Retinal pigment epithelial cell (primary cell): ENCODE data around the gene MTHFS.
"Not testable (repeated sequence)": the region's sequence is repeated elsewhere in the genome, so short reads cannot be mapped to it uniquely, and the experiment has no call there.

Source experiments
- DNase-seq: peaks from one replicate; pipeline ENCODE4 v3.0.0-alpha.2; 2010; ENCODE audit warnings: low read depth
- H3K4me3 ChIP-seq: 2 replicates; pipeline ENCODE4 v1.5.1; 2011; ENCODE audit warnings: mild to moderate bottlenecking, low read length, control low read depth, moderate library complexity
- TF ChIP-seq, protein P1 (sequence below): conservative IDR thresholded peaks from 2 replicates; pipeline ENCODE4 v1.5.1; 2011; ENCODE audit warnings: low read depth, low read length, control low read depth, inconsistent platforms

MTHFS gene

DNA sequence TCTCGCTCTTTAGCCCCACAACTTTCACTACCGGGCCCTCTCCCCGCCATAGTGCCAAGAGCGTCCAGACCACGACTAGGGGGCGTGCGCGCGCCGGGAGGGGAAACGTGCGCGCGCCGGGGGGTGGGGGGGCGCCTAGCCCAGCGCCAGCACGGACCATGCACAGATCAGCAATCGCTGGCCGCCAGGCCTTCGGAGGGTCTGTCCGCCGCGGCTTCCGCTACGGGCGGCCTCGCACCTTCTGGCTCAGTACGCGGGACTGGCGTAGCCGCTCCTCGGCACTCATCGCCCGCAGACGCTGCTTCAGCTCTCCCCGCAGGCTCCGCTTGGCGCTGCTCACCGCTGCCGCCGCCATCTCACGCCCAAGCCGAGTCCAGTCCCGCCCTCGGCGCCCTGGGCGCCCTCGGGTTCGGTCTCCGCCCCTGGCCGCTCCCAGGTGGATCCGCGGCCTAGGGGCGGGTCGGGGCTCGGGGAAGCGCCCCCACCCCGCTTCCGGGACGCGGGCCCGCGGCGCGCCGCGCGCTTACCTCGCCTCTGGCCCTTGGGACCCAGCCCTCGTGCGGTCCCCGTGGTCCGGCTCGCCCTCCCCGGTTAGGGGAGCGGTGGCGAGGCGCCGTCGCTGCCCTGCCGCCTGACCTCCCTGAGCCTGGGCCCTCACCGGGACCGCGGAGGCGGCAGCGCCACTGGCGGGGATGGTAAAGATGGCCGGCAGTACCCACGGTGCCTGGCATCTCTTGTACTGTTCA lies at the start of gene MTHFS:
TSS of gene MTHFS (minus strand) at position 381 of the 746 bp plus-strand sequence. CDS start at position 355, 26 bp downstream.
- TF ChIP-seq, protein P1, sequence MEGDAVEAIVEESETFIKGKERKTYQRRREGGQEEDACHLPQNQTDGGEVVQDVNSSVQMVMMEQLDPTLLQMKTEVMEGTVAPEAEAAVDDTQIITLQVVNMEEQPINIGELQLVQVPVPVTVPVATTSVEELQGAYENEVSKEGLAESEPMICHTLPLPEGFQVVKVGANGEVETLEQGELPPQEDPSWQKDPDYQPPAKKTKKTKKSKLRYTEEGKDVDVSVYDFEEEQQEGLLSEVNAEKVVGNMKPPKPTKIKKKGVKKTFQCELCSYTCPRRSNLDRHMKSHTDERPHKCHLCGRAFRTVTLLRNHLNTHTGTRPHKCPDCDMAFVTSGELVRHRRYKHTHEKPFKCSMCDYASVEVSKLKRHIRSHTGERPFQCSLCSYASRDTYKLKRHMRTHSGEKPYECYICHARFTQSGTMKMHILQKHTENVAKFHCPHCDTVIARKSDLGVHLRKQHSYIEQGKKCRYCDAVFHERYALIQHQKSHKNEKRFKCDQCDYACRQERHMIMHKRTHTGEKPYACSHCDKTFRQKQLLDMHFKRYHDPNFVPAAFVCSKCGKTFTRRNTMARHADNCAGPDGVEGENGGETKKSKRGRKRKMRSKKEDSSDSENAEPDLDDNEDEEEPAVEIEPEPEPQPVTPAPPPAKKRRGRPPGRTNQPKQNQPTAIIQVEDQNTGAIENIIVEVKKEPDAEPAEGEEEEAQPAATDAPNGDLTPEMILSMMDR = peak; percentile 48
- DNase-seq = peak; percentile 38
- peak within 1 kb of the TSS; percentile 81 for H3K4me3 ChIP-seq

DNA sequence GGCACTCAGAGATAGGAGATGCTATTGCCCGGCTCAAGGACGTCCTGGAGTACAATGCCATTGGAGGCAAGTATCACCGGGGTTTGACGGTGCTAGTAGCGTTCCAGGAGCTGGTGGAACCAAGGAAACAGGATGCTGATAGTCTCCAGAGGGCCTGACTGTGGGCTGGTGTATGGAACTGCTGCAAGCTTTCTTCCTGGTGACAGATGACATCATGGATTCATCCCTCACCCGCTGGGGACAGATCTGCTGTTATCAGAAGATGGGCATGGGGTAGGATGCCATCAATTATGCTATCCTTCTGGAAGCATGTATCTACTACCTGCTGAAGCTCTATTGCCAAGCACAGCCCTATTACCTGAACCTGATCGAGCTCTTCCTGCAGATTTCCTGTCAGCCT lies 47.8 kb upstream of the MTHFS start:
- DNase-seq = no peak
- TF ChIP-seq, protein P1 = no peak
- H3K4me3 ChIP-seq = no peak overlapping the region

- no peak for DNase-seq
Measured at GRCh38 chr15:79943820-79944219, 47.0 kb upstream of the MTHFS start.

DNA sequence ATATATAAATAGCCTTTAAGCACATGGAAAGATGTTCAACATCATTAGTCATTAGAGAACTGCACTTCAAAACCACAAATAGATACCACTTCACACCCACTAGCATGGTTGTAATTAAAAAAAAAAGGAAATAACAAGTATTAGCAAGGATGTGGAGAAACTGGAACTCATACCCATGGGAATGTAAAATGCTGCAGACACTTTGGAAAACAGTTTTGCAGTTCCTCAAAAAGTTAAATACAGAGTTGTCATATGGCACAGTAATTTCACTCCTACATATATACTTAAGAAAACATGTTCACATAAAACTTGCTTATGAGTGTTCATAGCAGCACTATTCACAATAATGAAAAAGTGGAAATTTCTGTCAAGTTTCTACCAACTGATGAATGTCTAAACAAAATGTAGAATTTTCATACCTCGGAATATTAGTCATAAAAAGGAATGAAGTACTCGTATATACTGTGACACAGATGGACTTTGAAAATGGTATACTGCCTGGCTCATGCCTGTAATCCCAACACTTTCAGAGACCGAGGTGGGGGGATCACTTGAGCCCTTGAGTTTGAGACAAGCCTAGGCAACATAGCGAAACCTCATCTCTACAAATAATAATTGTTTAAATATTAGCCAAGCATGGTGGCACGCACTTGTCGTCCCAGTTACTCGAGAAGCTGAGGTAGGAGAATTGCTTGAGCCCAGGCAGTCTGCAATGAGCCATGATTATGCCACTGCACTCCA lies 46.1 kb upstream of the MTHFS start:
- no peak for DNase-seq
- TF ChIP-seq, protein P1 = no peak
- H3K4me3 ChIP-seq = no peak overlapping the region

More at GRCh38 chr15:79943820-79944219, 47.0 kb upstream of the MTHFS start:
- TF ChIP-seq, protein P1 = no peak
- H3K4me3 ChIP-seq = no peak overlapping the region

GRCh38 chr15:79939399-79939798 lies 42.6 kb upstream of the MTHFS start:
- DNase-seq = no peak
- H3K4me3 ChIP-seq = no peak overlapping the region
- TF ChIP-seq, protein P1 = no peak

- TF ChIP-seq, protein P1 = no peak
- DNase-seq = no peak
- no peak overlapping the region for H3K4me3 ChIP-seq
Measured at GRCh38 chr15:79938143-79938542, 41.3 kb upstream of the MTHFS start.

DNA sequence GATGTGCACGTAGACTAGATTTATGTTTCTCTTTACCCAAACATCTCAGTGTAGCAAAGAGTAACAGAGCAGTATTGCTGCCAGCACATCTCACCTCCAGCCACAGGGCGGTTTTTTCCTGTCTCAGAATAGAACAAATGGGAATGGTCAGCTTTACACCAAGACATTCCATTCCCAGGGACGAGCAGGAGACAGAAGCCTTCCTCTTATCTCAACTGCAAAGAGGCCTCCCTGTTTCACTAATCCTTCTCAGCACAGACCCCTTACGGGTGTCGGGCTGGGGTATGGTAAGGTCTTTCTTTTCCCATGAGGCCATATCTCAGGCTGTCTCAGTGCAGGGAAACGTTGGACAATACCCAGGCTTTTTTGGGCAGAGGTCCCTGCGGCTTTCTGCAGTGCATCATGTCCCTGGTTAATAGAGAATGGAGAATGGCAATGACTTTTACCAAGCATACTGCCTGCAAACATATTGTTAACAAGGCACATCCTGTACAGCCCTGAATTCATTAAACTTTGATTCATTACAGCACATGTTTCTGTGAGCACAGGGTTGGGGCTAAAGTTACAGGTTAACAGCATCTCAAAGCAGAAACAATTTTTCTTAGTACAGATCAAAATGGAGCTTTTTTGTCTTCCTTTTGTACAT lies 38.9 kb upstream of the MTHFS start:
- H3K4me3 ChIP-seq, DNase-seq: not testable (repeated sequence)
